GM10248 (cell line): Measurements from ENCODE around the gene RXFP1.

Experiments used
- CTCF ChIA-PET: fragments of 300-600 bp; sonication (Branson Sonifier 250); formaldehyde crosslinking; extraction: SDS; loops from one replicate; lab custom pipeline; 2021; ENCODE audit warnings: antibody characterized with exemption; lab: Yijun Ruan, JAX
- POLR2A ChIA-PET: fragments of 350-650 bp; sonication (Branson Sonifier 250); formaldehyde crosslinking; extraction: SDS; loops from one replicate; lab custom pipeline; 2020; ENCODE audit warnings: antibody characterized with exemption; lab: Yijun Ruan, JAX
- DNase-seq: peaks from one replicate; pipeline ENCODE4 v3.0.0; 2012; ENCODE audit errors: extremely low spot score
- TF ChIP-seq, protein P1 (sequence below): IDR thresholded peaks from 2 replicates; pipeline ENCODE4 v1.5.1; 2012; ENCODE audit warnings: mild to moderate bottlenecking, low read depth; ENCODE audit errors: extremely low read depth, missing control alignments, control extremely low read depth

Gene RXFP1

DNA sequence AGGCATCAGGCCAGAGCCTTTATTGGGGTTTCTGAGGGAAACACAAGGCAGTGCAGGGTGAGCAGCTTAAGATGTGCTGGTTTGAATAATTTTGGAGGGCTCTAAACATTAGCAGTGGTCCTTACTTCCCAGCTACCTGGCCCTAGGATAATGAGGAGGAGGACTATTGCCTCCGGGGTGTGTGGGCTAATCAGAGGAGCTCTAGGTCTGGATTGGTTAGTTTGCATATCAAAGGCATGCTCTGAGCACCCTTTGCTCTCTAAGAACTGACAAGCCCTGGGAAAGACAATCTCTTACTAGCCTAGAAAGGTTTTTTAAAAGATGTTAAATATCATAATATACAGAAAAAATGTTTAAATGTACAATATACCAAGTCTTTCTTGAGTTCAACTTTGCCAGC lies 58.4 kb downstream of the RXFP1 start:
- POLR2A ChIA-PET = no interaction called here
- TF ChIP-seq, protein P1, sequence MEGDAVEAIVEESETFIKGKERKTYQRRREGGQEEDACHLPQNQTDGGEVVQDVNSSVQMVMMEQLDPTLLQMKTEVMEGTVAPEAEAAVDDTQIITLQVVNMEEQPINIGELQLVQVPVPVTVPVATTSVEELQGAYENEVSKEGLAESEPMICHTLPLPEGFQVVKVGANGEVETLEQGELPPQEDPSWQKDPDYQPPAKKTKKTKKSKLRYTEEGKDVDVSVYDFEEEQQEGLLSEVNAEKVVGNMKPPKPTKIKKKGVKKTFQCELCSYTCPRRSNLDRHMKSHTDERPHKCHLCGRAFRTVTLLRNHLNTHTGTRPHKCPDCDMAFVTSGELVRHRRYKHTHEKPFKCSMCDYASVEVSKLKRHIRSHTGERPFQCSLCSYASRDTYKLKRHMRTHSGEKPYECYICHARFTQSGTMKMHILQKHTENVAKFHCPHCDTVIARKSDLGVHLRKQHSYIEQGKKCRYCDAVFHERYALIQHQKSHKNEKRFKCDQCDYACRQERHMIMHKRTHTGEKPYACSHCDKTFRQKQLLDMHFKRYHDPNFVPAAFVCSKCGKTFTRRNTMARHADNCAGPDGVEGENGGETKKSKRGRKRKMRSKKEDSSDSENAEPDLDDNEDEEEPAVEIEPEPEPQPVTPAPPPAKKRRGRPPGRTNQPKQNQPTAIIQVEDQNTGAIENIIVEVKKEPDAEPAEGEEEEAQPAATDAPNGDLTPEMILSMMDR = no peak
- CTCF ChIA-PET = interaction anchor here (1.2 kb wide), 1 partner anchor 9 kb away, joined by 4 read pairs; no protein-coding TSS in a partner anchor
- no peak for DNase-seq

DNA sequence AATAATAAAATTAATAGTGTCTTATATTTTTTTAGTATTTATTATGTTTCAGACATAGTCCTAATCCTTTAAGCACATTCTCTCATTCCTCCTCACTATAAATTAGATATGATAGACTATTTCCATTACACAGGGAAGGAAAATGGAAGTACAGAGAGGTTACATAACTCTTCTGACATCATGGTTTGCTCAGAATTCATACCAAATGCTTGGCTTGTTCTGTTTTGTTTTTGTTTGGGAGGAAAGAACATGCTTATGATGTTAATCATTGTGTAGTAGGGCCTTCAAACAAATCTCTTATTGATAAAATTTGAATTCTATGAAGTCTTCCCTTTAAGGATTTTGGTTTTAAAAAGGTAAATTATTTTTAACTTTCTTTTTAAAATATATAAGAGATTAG lies 59.5 kb downstream of the RXFP1 start:
- DNase-seq = no peak
- TF ChIP-seq, protein P1 = no peak
- ChIA-PET CTCF (no interaction called here), POLR2A (no interaction called here)

DNA sequence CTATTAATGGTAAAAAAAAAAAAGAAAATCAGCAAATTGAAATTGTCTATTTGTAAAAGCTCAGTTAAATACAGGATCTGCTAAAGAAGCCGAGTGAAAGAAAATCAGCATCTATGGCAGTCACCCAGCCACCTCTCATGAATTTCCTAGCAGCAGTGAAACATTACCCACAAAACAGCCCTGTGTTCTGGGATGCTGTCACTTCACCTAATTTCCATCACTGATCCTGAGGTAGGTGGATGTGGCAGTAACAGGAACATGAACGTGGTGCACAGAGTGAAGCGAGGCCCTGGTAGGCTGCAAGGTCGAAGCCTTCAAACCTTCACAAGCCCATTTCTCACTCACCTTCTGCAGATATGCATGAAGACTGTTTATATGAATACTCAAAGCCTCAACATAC lies 65.2 kb downstream of the RXFP1 start:
- ChIA-PET POLR2A (no interaction called here), CTCF (interaction anchor here (1.0 kb wide), 1 partner anchor 11 kb away, joined by 3 read pairs; no protein-coding TSS in a partner anchor)
- DNase-seq = no peak
- TF ChIP-seq, protein P1 = no peak

DNA sequence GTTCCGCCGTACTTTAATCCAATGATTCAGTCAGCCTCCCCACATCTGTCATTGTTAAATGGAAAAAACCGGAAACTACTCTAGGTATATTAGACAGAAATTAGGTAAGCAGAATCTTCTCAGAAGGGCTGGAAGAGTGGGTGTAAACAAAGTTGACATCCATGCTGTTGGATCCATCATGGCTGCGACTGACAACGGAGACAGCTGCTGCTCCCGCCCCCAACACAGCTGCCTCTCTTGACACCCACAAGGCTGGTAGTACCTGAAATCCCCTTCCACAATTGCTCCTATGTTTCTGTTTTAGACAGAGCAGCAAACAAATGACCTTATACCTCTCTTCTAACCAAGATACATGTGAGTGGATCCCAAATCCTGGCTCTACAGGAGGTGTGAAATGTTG lies 66.6 kb downstream of the RXFP1 start:
- TF ChIP-seq, protein P1 = no peak
- CTCF ChIA-PET = no interaction called here
- POLR2A ChIA-PET = no interaction called here
- DNase-seq = no peak

DNA sequence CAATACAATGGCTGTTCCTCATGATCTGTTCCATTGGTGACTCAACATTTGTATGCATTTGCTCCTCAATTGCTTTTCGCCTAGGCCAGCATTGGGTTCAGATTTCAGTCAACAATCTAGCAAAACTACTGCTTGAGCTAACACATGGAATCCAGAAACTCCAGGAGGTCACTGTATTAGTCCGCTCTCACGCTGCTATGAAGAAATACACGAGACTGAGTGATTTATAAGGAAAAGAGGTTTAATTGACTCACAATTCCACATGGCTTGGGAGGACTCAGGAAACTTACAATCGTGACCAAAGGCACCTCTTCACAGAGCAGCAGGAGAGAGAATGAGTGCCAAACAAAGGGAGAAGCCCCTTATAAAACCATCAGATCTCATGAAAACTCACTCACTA lies 67.1 kb downstream of the RXFP1 start:
- CTCF ChIA-PET = no interaction called here
- DNase-seq = no peak

DNA sequence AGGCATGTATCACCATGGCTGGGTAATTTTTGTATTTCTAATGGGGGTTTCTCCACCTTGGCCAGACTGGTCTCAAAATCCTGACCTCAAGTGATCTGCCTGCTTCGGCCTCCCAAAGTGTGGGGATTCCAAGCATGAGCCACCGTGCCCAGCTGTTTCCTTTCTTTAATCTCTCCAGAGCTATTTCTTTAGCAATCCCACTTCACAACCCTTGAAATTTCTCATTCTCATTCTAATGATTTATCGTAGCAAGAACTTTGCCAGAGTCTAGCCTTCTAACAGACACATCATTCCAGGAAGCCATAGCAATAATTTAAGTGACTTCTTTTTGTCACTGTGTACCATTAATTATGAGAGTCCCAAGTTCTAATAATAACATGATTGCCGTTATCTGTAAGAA lies 68.6 kb downstream of the RXFP1 start:
- CTCF ChIA-PET = interaction anchor here (1.0 to 1.4 kb wide), 2 partner anchors 15 to 34 kb away, joined by 3 read pairs; no protein-coding TSS in a partner anchor
- TF ChIP-seq, protein P1 = no peak
- POLR2A ChIA-PET = no interaction called here
- DNase-seq = no peak

More for the DNA sequence above, 67.1 kb downstream of the RXFP1 start:
- POLR2A ChIA-PET = no interaction called here
- TF ChIP-seq, protein P1 = no peak
